D721Med (cell line): ENCODE data around the gene LRRC51.

Experiments
- DNase-seq: peaks from one replicate; pipeline ENCODE4 v3.0.0; 2011; ENCODE audit warnings: low spot score; ENCODE audit not compliant: insufficient read length
- FAIRE-seq: peaks from 2 replicates; lab custom pipeline; 2011; peaks lifted over from hg19 to GRCh38; lab: Jason Lieb, UNC
- TF ChIP-seq, protein P1 (sequence below): IDR thresholded peaks from 2 replicates; pipeline ENCODE4 v1.5.1; 2012; ENCODE audit warnings: mild to moderate bottlenecking, control low read depth; ENCODE audit not compliant: insufficient read depth; ENCODE audit errors: missing control alignments

The LRRC51 gene

DNA sequence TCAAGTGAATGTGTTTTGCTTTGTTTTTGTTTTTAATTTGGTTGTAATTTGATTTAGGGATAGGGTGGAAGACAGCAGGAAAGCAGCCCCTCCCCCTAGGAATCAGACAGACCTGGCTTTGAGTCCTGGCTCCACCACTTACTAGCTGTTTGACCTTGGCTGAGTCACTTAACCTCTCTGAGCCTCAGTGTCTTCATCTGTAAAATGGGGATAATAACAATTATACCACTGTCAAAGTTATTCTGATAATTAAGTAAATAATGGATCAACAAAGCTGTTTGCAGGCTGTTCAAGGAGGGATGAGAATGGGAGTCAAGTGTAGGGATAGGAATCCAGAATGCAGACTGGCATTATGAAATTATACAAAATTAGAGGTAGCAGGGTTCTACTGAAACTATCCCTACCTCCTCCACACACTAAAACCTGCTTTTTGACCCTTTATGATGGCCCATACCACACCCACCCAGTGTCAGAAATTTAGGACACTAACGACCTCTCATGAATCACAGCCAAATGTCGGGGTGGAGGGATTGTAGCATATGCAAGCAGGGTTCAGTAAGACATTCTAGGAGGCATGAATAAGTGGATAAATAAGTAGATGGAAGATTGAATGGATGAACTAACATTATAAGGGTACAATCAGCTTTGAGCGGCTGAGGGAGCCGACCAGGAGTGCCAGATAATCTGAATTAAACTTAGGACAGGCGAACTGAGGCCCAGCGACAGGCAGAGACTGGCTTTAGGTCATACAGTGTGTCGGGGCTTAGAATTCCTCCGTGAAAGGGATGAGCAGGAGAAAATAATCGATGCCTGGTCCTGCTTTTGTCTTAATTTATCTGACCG is 30.9 kb downstream of the LRRC51 start:
- FAIRE-seq: no peak
- DNase-seq: no peak
- TF ChIP-seq, protein P1, sequence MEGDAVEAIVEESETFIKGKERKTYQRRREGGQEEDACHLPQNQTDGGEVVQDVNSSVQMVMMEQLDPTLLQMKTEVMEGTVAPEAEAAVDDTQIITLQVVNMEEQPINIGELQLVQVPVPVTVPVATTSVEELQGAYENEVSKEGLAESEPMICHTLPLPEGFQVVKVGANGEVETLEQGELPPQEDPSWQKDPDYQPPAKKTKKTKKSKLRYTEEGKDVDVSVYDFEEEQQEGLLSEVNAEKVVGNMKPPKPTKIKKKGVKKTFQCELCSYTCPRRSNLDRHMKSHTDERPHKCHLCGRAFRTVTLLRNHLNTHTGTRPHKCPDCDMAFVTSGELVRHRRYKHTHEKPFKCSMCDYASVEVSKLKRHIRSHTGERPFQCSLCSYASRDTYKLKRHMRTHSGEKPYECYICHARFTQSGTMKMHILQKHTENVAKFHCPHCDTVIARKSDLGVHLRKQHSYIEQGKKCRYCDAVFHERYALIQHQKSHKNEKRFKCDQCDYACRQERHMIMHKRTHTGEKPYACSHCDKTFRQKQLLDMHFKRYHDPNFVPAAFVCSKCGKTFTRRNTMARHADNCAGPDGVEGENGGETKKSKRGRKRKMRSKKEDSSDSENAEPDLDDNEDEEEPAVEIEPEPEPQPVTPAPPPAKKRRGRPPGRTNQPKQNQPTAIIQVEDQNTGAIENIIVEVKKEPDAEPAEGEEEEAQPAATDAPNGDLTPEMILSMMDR: no peak

DNA sequence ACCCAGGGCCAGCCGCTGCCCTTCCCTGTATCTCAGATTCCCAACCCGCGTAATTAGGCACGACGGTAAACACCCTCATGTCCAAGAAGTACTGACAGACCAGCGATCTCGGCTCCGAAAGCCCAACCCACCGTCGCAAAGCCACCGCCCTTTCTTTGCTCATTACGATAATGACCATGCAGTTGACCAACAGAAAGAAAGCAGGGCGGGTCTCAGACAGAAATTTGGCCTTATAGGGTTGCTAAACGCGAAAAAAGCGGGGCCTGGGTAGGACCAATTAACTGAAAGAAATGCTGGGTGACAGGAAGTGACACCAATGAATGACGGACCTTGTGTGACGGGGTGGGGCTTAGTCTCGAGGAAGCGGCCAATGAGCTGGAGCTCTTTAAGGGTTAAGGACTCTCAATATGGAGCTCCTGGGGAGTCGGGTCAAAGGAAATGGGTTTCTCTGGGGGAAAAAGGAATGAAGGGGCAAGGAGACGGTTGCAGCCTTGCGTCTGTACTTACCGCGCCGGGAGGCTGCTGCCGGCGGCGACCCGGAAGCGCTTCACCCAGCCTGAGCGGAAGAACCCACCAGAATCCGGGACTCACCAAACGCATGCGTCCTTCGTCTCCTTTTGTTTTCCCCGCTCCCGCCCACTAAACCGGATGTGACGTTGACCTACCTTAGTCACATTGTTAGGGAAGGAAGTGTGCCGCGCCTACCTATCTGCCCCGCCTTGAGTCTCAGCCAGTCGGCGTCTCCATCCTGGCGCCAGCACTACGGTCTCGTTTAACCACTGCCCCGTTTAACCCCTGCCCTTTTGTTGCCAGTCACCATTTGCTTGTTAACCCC is 31.7 kb downstream of the LRRC51 start, which contains the start of gene ANAPC15:
Gene ANAPC15, minus strand, starts transcription at position 553 of the 835 bp plus-strand sequence. CDS start 1,419 bp downstream, outside the sequence.
- DNase-seq (peak; percentile 55), FAIRE-seq (peak; percentile 67)
- TF ChIP-seq, protein P1: no peak

DNA sequence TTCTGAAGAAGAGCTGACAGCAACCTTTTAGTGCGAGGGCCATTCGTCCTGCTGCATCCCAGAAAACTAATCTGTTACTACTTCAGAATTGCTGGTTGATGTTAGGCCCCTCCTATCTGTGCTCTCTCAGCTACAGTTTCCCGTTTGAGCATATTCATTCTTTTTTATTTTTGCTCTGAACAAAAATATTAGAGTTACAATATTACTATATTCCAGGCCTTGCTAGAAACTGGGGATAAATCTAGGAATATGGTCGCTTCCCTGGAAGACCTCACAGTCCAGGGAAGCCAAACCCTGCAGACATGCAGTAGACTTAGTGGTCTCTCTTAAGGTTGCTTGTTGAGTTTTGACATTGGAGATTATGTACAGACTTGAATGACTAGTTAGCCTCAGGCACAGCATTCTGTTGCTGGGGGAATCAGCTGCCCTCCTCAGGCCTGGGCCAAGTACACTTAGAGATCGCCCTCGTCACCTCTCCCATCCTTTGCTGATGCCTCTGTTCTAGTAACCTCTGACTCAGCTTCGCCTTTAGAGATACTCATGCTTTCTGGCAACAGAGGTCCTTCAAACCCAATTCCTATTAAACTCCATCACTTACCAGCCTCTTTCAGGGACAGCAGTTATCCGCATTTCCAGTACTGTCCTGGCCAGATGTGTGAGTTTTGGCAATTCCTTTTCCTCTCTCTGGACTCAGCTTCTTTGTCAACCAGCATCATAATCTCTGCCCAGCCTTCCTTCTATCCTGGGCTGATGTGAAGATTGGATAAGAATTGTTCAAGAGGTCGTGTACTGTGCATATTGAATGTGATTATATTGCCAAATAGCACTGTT is 32.5 kb downstream of the LRRC51 start:
- FAIRE-seq (no peak), DNase-seq (no peak)
- TF ChIP-seq, protein P1: no peak

DNA sequence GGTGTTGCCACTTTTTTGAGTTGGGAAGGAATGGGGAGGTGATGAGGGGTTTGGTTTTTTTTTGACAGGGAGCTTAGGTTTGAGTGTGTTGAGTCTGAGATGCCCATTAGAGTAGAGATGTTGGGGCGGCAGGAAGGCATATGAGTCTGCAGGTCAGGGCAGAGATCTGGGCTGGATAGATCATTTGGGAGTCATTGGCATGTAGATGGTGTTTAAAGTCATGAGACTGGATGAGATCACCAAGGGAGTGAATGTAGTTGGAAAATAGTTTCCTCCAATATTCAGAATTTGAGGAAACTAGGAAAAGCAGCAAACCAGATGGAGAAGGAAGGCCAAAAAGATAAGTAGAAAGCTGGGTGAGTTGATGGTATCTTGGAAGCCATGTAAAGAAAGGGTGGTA is 33.9 kb downstream of the LRRC51 start:
- TF ChIP-seq, protein P1: no peak
- FAIRE-seq (no peak), DNase-seq (no peak)

DNA sequence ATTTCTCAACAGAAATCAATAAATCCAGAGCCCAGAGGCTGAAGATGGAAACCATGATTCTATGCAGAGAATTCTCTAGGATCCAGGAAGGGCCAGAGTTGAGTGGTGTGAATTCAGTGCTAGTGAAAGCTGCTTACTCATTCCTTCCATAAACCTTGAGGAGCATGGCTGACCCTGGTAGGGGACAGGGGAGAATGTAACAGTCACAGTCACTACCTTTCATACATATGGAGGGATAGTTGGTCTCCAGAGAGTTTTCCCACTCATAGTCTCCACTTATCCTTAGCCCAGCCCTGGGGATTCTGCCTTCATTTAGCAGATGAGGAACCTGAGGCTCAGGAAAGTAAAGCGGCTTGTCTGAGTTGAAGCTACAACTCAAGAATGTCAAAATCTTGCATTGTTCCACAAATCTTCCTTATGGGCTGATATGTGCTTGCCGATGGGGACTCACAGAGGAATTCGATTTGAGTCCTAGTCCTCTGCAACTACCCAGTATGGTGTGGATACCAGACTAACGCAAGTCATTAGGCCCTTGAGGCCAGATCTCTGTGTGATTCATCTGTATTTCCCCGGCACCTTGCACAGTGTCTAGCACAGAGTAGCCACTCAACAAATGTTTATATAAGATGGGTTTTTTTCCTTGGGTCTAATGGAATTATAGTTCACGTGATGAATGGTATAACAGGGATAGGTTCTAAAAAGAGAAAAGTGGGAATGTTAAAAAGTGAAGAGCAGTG is 35.5 kb downstream of the LRRC51 start:
- DNase-seq (no peak), FAIRE-seq (no peak)
- TF ChIP-seq, protein P1: no peak

DNA sequence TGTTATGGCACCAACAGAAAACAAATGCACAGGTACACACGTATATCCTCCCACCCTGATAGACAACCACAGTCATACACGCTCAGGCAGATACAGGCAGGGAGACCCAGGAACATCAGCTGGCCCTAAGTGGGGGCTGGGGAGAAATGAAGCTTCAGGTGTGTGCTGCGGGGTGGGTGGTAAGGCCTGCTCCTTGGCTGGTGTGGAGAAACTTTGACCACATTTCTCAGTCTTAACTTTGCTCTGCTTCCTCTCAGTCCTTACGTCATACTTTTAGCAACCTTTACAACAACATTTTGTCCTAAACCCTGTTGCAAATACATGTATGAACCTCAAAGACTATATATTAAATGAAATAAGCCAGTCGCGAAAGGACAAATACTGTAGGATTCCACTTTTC is 38.5 kb downstream of the LRRC51 start:
- FAIRE-seq (no peak), DNase-seq (no peak)
- TF ChIP-seq, protein P1: no peak
